Upper lobe of left lung (tissue), 6 donors: ENCODE data around the gene PPP1R3C. TPM values are rescaled to one million over a fixed set of nuclear protein-coding genes. Genes with fewer than 3 reads are reported as not detected.

Source experiments
- ATAC-seq, 2 donors: fragments of 200-7000 bp; cut with Tn5 transposase; one replicate each; pipeline ENCODE4 v1.9.1; 2022; ENCODE audit warnings: mild to moderate bottlenecking in 2 of 2, moderate library complexity in 2 of 2; ENCODE audit not compliant: low FRiP score in 2 of 2
- DNase-seq, 2 donors: peaks; one replicate each; pipeline ENCODE4 v3.0.0-alpha.2; 2019 to 2020
- H3K27ac ChIP-seq, 4 donors: fragments of 200-600 bp; sonication (generic); one replicate each; pipeline ENCODE4 v1.5.1; 2016 to 2019
- H3K27me3 ChIP-seq, 4 donors: fragments of 200-600 bp; sonication (generic); one replicate each; pipeline ENCODE4 v1.5.1; 2017 to 2019
- H3K36me3 ChIP-seq, 4 donors: fragments of 200-600 bp; sonication (generic); one replicate each; pipeline ENCODE4 v1.5.1; 2016 to 2019
- H3K4me1 ChIP-seq, 4 donors: fragments of 200-600 bp; sonication (generic); one replicate each; pipeline ENCODE4 v1.5.1; 2018 to 2019
- H3K4me3 ChIP-seq, 4 donors: fragments of 200-600 bp; sonication (generic); one replicate each; pipeline ENCODE4 v1.5.1; 2017 to 2019; ENCODE audit warnings: mild to moderate bottlenecking in 2 of 4, moderate library complexity in 1 of 4
- H3K9me3 ChIP-seq, 4 donors: fragments of 200-600 bp; sonication (generic); one replicate each; pipeline ENCODE4 v1.5.1; 2018 to 2019
- CTCF ChIP-seq, 6 experiments: fragments of 450-650 bp in 4 of 6; fragments of 200-600 bp in 2 of 6; sonication (generic) in 2 of 6; IDR thresholded peaks; one replicate each; pipeline ENCODE4 v1.5.1; 2016 to 2019; ENCODE audit warnings: antibody characterized with exemption in 6 of 6
- EP300 ChIP-seq, 4 donors: sonication (generic); formaldehyde crosslinking; IDR thresholded peaks; one replicate each; pipeline ENCODE4 v1.5.1; 2017; ENCODE audit warnings: antibody characterized with exemption in 4 of 4, control low read depth in 2 of 4
- POLR2A ChIP-seq, 4 donors: fragments of 450-650 bp; IDR thresholded peaks; one replicate each; pipeline ENCODE4 v1.5.1; 2016 to 2017; ENCODE audit warnings: antibody characterized with exemption in 4 of 4, mild to moderate bottlenecking in 2 of 4
- POLR2AphosphoS5 ChIP-seq, 2 donors: sonication (generic); formaldehyde crosslinking; IDR thresholded peaks; one replicate each; pipeline ENCODE4 v1.5.1; 2017; ENCODE audit warnings: antibody characterized with exemption in 2 of 2
- WGBS, 2 donors: methylation state at CpG; one replicate each; pipeline ENCODE4 v1.1.5; 2017 to 2018; 5-methylcytosine and 5-hydroxymethylcytosine counted together
- total RNA-seq, 6 donors: library from RNA; depleted of rRNA in 4 of 6; stranded (reverse); fragments of >200 nt in 4 of 6; gene quantifications; one replicate each; pipeline versions ENCODE4 v1.1.0 to v1.2.1, GENCODE V29; 2016 to 2021
- donor health status: DM: no; HTN: no; CAD: no; lungs with moderate emphysema.
- donor health status: DM: no; HTN: yes; CAD: no; lungs with severe emphysema.

The PPP1R3C gene
- total RNA-seq, 6 donors from 2014 or later, result 1.8 to 13.3 (median 10.2) TPM

- no peak overlapping the region for H3K4me3 ChIP-seq
- no peaks in the 10 kb centered on the region for H3K4me1 ChIP-seq
- H3K9me3 ChIP-seq, result no peaks in the 10 kb centered on the region
- no peaks in the 10 kb centered on the region for H3K27me3 ChIP-seq
- TF ChIP-seq CTCF (IDR thresholded peaks at IDR 0.05), result no peak
- no peak for TF ChIP-seq POLR2A (IDR thresholded peaks at IDR 0.05)
- TF ChIP-seq POLR2AphosphoS5 (IDR thresholded peaks at IDR 0.05), result no peak
- TF ChIP-seq EP300 (IDR thresholded peaks at IDR 0.05), result no peak
- DNase-seq (no peak), ATAC-seq (no peak)
- no peaks in the 10 kb centered on the region for H3K36me3 ChIP-seq
- WGBS, 2 donors, result 74 to 81% methylated on average over 2 of the region's 2 CpGs
- H3K27ac ChIP-seq, result no peak overlapping the region
Measured at GRCh38 chr10:91579329-91579985, 53.4 kb downstream of the PPP1R3C start.

Other genes with a start within 250 kb of the PPP1R3C start
- 10 to 100 TPM in 2 of 6 donors, 1 to 10 TPM in 4; 5.0 to 14.5 (median 9.2) TPM for gene HECTD2, start 222.7 kb downstream of the PPP1R3C start, total RNA-seq
- 10 to 100 TPM; 25.2 to 59.4 (median 37.3) TPM for gene TNKS2, start 165.4 kb upstream of the PPP1R3C start, total RNA-seq